HFFc6 (cell line): ENCODE results near the gene CLEC4A. TPM values are rescaled to one million over a fixed set of nuclear protein-coding genes. Genes with fewer than 3 reads are reported as not detected.
"Not testable (repeated sequence)": the region's sequence is repeated elsewhere in the genome, so short reads cannot be mapped to it uniquely, and the experiment has no call there.

Experiments
- DNase-seq: peaks from one replicate; pipeline ENCODE4 v3.0.0-alpha.2; 2018
- H3K27ac Mint-ChIP-seq: 2 replicates; pipeline ENCODE4 v1.8.0; 2020; ENCODE audit warnings: mild to moderate bottlenecking, mixed read lengths
- H3K27me3 Mint-ChIP-seq: 2 replicates; pipeline ENCODE4 v1.8.0; 2021; ENCODE audit warnings: mild to moderate bottlenecking, moderate library complexity, mixed read lengths; ENCODE audit not compliant: insufficient read depth
- H3K36me3 Mint-ChIP-seq: 2 replicates; pipeline ENCODE4 v1.8.0; 2021; ENCODE audit warnings: low read depth, mixed read lengths
- H3K4me1 Mint-ChIP-seq: 2 replicates; pipeline ENCODE4 v1.8.0; 2020; ENCODE audit warnings: low read depth, mixed read lengths
- H3K4me3 Mint-ChIP-seq: 2 replicates; pipeline ENCODE4 v1.8.0; 2020; ENCODE audit warnings: mild to moderate bottlenecking, moderate library complexity, mixed read lengths
- H3K9me3 Mint-ChIP-seq: 2 replicates; pipeline ENCODE4 v1.8.0; 2020; ENCODE audit warnings: mild to moderate bottlenecking, mixed read lengths
- CTCF ChIP-seq: fragments of 200-600 bp; sonication (generic); IDR thresholded peaks from 2 replicates; pipeline ENCODE4 v1.5.0; 2021; ENCODE audit warnings: antibody characterized with exemption, mild to moderate bottlenecking
- total RNA-seq, 6 experiments: library from RNA; stranded (reverse); fragmentation: NEBNext Ultra II Directional; extraction: Animal tissue kit (Norgen Biotek cat#: 25700); gene quantifications; 2 replicates in 1 of 6; 3 replicates in 5 of 6; pipeline ENCODE4 v1.2.3, GENCODE V29; 2021

Gene CLEC4A
- total RNA-seq, 6 experiments from 2014 or later: 0.23 to 0.38 (median 0.34) TPM; not detected in 1

- H3K27me3 Mint-ChIP-seq: no peaks in the 10 kb centered on the region; the same call in 1 of the 2 replicates
- no peak overlapping the region for H3K27ac Mint-ChIP-seq
- peaks cover 11% of the 10 kb centered on the region for H3K36me3 Mint-ChIP-seq
- peaks cover 4% of the 10 kb centered on the region; the same call in 1 of the 2 replicates for H3K9me3 Mint-ChIP-seq
- H3K4me3 Mint-ChIP-seq: 0 out of 2 replicates have a peak overlapping the region, but pooled peaks have one; percentile 32
- DNase-seq: peak; percentile 75
- TF ChIP-seq CTCF: peak; percentile 100
- H3K4me1 Mint-ChIP-seq: no peaks in the 10 kb centered on the region
These were observed 14.5 kb upstream of the CLEC4A start for GRCh38 chr12:8108808-8109398.

- not testable (repeated sequence) for H3K9me3 Mint-ChIP-seq, H3K27ac Mint-ChIP-seq, H3K27me3 Mint-ChIP-seq, H3K36me3 Mint-ChIP-seq, DNase-seq, H3K4me3 Mint-ChIP-seq, H3K4me1 Mint-ChIP-seq
These were observed 10.3 kb upstream of the CLEC4A start for GRCh38 chr12:8113117-8113516.

- DNase-seq: no peak
- Mint-ChIP-seq H3K36me3 (no peaks in the 10 kb centered on the region), H3K4me3 (no peak overlapping the region), H3K27me3 (no peaks in the 10 kb centered on the region), H3K9me3 (no peaks in the 10 kb centered on the region), H3K27ac (no peak overlapping the region), H3K4me1 (no peaks in the 10 kb centered on the region)
- TF ChIP-seq CTCF: no peak
These were observed 3.2 kb upstream of the CLEC4A start for GRCh38 chr12:8120072-8120713.

GRCh38 chr12:8127138-8127537, 3.7 kb downstream of the CLEC4A start:
- Mint-ChIP-seq H3K4me3 (no peak overlapping the region), H3K4me1 (no peaks in the 10 kb centered on the region), H3K36me3 (no peaks in the 10 kb centered on the region), H3K9me3 (no peaks in the 10 kb centered on the region), H3K27me3 (peaks cover 2% of the 10 kb centered on the region; the same call in 1 of the 2 replicates), H3K27ac (no peak overlapping the region)
- no peak for DNase-seq
- TF ChIP-seq CTCF: no peak

GRCh38 chr12:8133636-8134397, 10.4 kb downstream of the CLEC4A start:
- H3K4me3 Mint-ChIP-seq, DNase-seq, H3K36me3 Mint-ChIP-seq, H3K27ac Mint-ChIP-seq, H3K27me3 Mint-ChIP-seq, H3K9me3 Mint-ChIP-seq: not testable (repeated sequence)
- H3K4me1 Mint-ChIP-seq: peaks cover 13% of the 10 kb centered on the region

- DNase-seq, H3K27me3 Mint-ChIP-seq, H3K36me3 Mint-ChIP-seq, H3K9me3 Mint-ChIP-seq, H3K27ac Mint-ChIP-seq, H3K4me3 Mint-ChIP-seq: not testable (repeated sequence)
- H3K4me1 Mint-ChIP-seq: peaks cover 13% of the 10 kb centered on the region
These were observed 11.0 kb downstream of the CLEC4A start for GRCh38 chr12:8134398-8134930.

- not testable (repeated sequence) for H3K4me1 Mint-ChIP-seq, H3K27me3 Mint-ChIP-seq, DNase-seq, H3K4me3 Mint-ChIP-seq, H3K9me3 Mint-ChIP-seq, H3K27ac Mint-ChIP-seq
- H3K36me3 Mint-ChIP-seq: peaks cover 13% of the 10 kb centered on the region
These were observed 18.2 kb downstream of the CLEC4A start for GRCh38 chr12:8141647-8142046.
